Activated B cell treated with CpG ODN at 0.5 μM for 24 hours (primary cell): ENCODE results near the gene SLC25A15. TPM values are rescaled to one million over a fixed set of nuclear protein-coding genes. Genes with fewer than 3 reads are reported as not detected.

Source experiments
- ATAC-seq: fragments of 200-7000 bp; cut with Tn5 transposase; one replicate; pipeline ENCODE4 v1.10.0; 2021; ENCODE audit warnings: low read depth, mild to moderate bottlenecking, moderate library complexity
- CTCF ChIA-PET: fragments of 350-600 bp; sonication (Branson Sonifier 250); formaldehyde crosslinking; loops from one replicate; lab custom pipeline; 2021; ENCODE audit warnings: antibody characterized with exemption; lab: Charles Lee
- POLR2A ChIA-PET: fragments of 350-600 bp; sonication (Branson Sonifier 250); formaldehyde crosslinking; loops from one replicate; lab custom pipeline; 2021; ENCODE audit warnings: antibody characterized with exemption; lab: Charles Lee
- DNase-seq: peaks from one replicate; pipeline ENCODE4 v3.0.0; 2022
- H3K27ac Mint-ChIP-seq: one replicate; pipeline ENCODE4 v1.8.0; 2020; ENCODE audit warnings: mixed read lengths
- H3K27me3 Mint-ChIP-seq: one replicate; pipeline ENCODE4 v1.8.0; 2021; ENCODE audit warnings: mixed read lengths
- H3K36me3 Mint-ChIP-seq: one replicate; pipeline ENCODE4 v1.8.0; 2021; ENCODE audit warnings: low read depth, mixed read lengths
- H3K4me1 Mint-ChIP-seq: one replicate; pipeline ENCODE4 v1.8.0; 2021; ENCODE audit warnings: mixed read lengths
- H3K4me3 Mint-ChIP-seq: one replicate; pipeline ENCODE4 v1.8.0; 2020; ENCODE audit warnings: mild to moderate bottlenecking, mixed read lengths
- H3K9me3 Mint-ChIP-seq: one replicate; pipeline ENCODE4 v1.8.0; 2020; ENCODE audit warnings: mixed read lengths
- CTCF ChIP-seq: fragments of 200-600 bp; IDR thresholded peaks from one replicate; pipeline ENCODE4 v1.8.0; 2022; ENCODE audit warnings: antibody characterized with exemption, mild to moderate bottlenecking
- intact Hi-C: fragments of 100-400 bp; cut with micrococcal nuclease; formaldehyde crosslinking; loops from one replicate; pipeline ENCODE4 v1.15.1; 2024
- total RNA-seq: library from RNA; stranded (reverse); gene quantifications from 2 replicates; pipeline ENCODE4 v1.2.3, GENCODE V29; 2022

Gene SLC25A15
- 4.6 and 4.9 TPM in 2 replicates for total RNA-seq

GRCh38 chr13:40789275-40790153 is at the start of gene SLC25A15:
Gene SLC25A15, plus strand, starts transcription at chr13:40789611. Its CDS starts 3,616 bp downstream, at chr13:40793227.
- H3K36me3 Mint-ChIP-seq: peaks cover 2% of the 10 kb centered on the region
- ATAC-seq: peak; percentile 95
- H3K9me3 Mint-ChIP-seq: no peaks in the 10 kb centered on the region
- peaks cover 9% of the 10 kb centered on the region for H3K4me1 Mint-ChIP-seq
- DNase-seq: peak; percentile 82
- ChIA-PET POLR2A (interaction anchor here (0.9 to 2.6 kb wide), 9 partner anchors 9 to 271 kb away, joined by 3 to 15 read pairs (median 4); no protein-coding TSS in a partner anchor), CTCF (interaction anchor here (1.2 to 1.3 kb wide), 2 partner anchors 12 to 132 kb away, joined by 5 to 6 read pairs; no protein-coding TSS in a partner anchor)
- H3K27me3 Mint-ChIP-seq: no peaks in the 10 kb centered on the region
- intact Hi-C loops: loop anchor here (1.0 kb wide), 4 partner anchors 12 to 272 kb away; partner anchors contain the start of genes MRPS31 and WBP4
- no peak for TF ChIP-seq CTCF
- H3K27ac Mint-ChIP-seq: peak within 1 kb of the TSS; percentile 53
- peak within 1 kb of the TSS; percentile 83 for H3K4me3 Mint-ChIP-seq

GRCh38 chr13:40749327-40749726 is 40.1 kb upstream of the SLC25A15 start:
- H3K4me1 Mint-ChIP-seq: no peaks in the 10 kb centered on the region
- no peak overlapping the region for H3K4me3 Mint-ChIP-seq
- CTCF ChIA-PET: no interaction called here
- no peaks in the 10 kb centered on the region for H3K27me3 Mint-ChIP-seq
- no peak overlapping the region for H3K27ac Mint-ChIP-seq
- no peak for ATAC-seq
- H3K9me3 Mint-ChIP-seq: no peaks in the 10 kb centered on the region
- DNase-seq: no peak
- no peak for TF ChIP-seq CTCF
- intact Hi-C loops: no loop called here
- H3K36me3 Mint-ChIP-seq: peaks cover 46% of the 10 kb centered on the region
- POLR2A ChIA-PET: no interaction called here

GRCh38 chr13:40755082-40755700 is 34.2 kb upstream of the SLC25A15 start:
- no peak overlapping the region for H3K4me3 Mint-ChIP-seq

GRCh38 chr13:40756042-40756441 is 33.4 kb upstream of the SLC25A15 start:
- Mint-ChIP-seq H3K27me3 (no peaks in the 10 kb centered on the region), H3K4me1 (peaks cover 13% of the 10 kb centered on the region), H3K27ac (no peak overlapping the region), H3K9me3 (no peaks in the 10 kb centered on the region), H3K36me3 (peaks cover 61% of the 10 kb centered on the region), H3K4me3 (no peak overlapping the region)
- no peak for TF ChIP-seq CTCF
- ChIA-PET POLR2A (no interaction called here), CTCF (no interaction called here)
- ATAC-seq: no peak
- no peak for DNase-seq
- intact Hi-C loops: no loop called here

More at GRCh38 chr13:40755082-40755700, 34.2 kb upstream of the SLC25A15 start:
- Mint-ChIP-seq H3K27ac (no peak overlapping the region), H3K36me3 (peaks cover 60% of the 10 kb centered on the region), H3K4me1 (peaks cover 13% of the 10 kb centered on the region), H3K9me3 (no peaks in the 10 kb centered on the region), H3K27me3 (no peaks in the 10 kb centered on the region)
- CTCF ChIA-PET: no interaction called here
- intact Hi-C loops: no loop called here
- no peak for ATAC-seq
- TF ChIP-seq CTCF: no peak
- POLR2A ChIA-PET: no interaction called here
- DNase-seq: no peak

- POLR2A ChIA-PET: no interaction called here
- H3K4me3 Mint-ChIP-seq: no peak overlapping the region
- H3K4me1 Mint-ChIP-seq: peaks cover 16% of the 10 kb centered on the region
- TF ChIP-seq CTCF: no peak
- CTCF ChIA-PET: no interaction called here
- H3K27ac Mint-ChIP-seq: no peak overlapping the region
- ATAC-seq (no peak), DNase-seq (no peak)
- peaks cover 54% of the 10 kb centered on the region for H3K36me3 Mint-ChIP-seq
- intact Hi-C loops: no loop called here
- H3K27me3 Mint-ChIP-seq: no peaks in the 10 kb centered on the region
- H3K9me3 Mint-ChIP-seq: no peaks in the 10 kb centered on the region
These were observed 30.6 kb upstream of the SLC25A15 start for GRCh38 chr13:40758811-40759210.
